Retinal pigment epithelial cell (primary cell): Measurements from ENCODE around the gene SPATA7.

ENCODE experiments used
- DNase-seq: peaks from one replicate; pipeline ENCODE4 v3.0.0-alpha.2; 2010; ENCODE audit warnings: low read depth
- H3K4me3 ChIP-seq: 2 replicates; pipeline ENCODE4 v1.5.1; 2011; ENCODE audit warnings: mild to moderate bottlenecking, low read length, control low read depth, moderate library complexity
- TF ChIP-seq, protein P1 (sequence below): conservative IDR thresholded peaks from 2 replicates; pipeline ENCODE4 v1.5.1; 2011; ENCODE audit warnings: low read depth, low read length, control low read depth, inconsistent platforms

SPATA7 gene

GRCh38 chr14:88352698-88353097 lies 32.8 kb upstream of the SPATA7 start:
- DNase-seq = no peak
- H3K4me3 ChIP-seq = no peak overlapping the region
- TF ChIP-seq, protein P1, sequence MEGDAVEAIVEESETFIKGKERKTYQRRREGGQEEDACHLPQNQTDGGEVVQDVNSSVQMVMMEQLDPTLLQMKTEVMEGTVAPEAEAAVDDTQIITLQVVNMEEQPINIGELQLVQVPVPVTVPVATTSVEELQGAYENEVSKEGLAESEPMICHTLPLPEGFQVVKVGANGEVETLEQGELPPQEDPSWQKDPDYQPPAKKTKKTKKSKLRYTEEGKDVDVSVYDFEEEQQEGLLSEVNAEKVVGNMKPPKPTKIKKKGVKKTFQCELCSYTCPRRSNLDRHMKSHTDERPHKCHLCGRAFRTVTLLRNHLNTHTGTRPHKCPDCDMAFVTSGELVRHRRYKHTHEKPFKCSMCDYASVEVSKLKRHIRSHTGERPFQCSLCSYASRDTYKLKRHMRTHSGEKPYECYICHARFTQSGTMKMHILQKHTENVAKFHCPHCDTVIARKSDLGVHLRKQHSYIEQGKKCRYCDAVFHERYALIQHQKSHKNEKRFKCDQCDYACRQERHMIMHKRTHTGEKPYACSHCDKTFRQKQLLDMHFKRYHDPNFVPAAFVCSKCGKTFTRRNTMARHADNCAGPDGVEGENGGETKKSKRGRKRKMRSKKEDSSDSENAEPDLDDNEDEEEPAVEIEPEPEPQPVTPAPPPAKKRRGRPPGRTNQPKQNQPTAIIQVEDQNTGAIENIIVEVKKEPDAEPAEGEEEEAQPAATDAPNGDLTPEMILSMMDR = no peak

GRCh38 chr14:88354358-88354757 lies 31.1 kb upstream of the SPATA7 start:
- no peak for DNase-seq
- TF ChIP-seq, protein P1 = no peak

GRCh38 chr14:88359500-88359899 lies 26.0 kb upstream of the SPATA7 start:
- TF ChIP-seq, protein P1 = no peak
- no peak for DNase-seq
- no peak overlapping the region for H3K4me3 ChIP-seq

More at GRCh38 chr14:88354358-88354757, 31.1 kb upstream of the SPATA7 start:
- H3K4me3 ChIP-seq = no peak overlapping the region

- no peak for DNase-seq
- H3K4me3 ChIP-seq = no peak overlapping the region
- TF ChIP-seq, protein P1 = no peak
Observed at GRCh38 chr14:88363644-88364043, 21.8 kb upstream of the SPATA7 start.

GRCh38 chr14:88364710-88365413 lies 20.6 kb upstream of the SPATA7 start:
- TF ChIP-seq, protein P1 = no peak
- no peak overlapping the region for H3K4me3 ChIP-seq
- no peak for DNase-seq

- no peak for DNase-seq
- no peak overlapping the region for H3K4me3 ChIP-seq
- TF ChIP-seq, protein P1 = no peak
Observed at GRCh38 chr14:88369496-88369895, 16.0 kb upstream of the SPATA7 start.

DNA sequence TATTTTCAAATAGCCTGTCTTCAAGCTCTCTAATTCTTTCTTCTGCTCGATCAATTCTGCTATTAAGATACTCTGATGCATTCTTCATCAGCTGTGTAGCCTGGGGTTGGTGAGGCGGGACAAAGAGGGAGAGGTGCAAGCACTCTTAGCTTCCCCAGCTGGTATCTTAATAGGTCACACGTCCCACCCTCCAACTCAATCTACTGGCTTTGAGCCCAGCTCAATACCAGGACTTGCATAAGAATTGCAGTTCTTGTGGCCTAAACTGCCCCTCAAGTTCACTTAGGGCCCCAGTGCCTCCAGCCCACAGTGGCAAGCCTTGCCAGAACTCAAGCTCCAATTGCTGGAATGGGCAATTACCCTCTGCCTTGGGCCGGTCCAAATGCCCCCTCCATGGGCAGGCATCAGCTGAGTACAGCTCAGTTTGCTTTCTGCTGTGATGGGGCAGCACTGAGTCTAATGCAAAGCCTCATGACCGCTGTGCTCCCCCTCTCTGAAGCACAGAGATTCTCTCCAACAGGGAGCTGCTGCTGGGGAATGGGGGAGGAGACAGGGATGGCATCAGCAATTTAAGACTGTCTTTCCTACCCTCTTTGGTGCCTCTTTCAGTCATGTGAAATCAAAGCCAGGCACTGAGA lies 5.6 kb upstream of the SPATA7 start:
- no peak for DNase-seq
- H3K4me3 ChIP-seq = no peak overlapping the region
- TF ChIP-seq, protein P1 = no peak
